GM23338 (cell line): ENCODE measurements around the gene ARHGEF39. TPM values are rescaled to one million over a fixed set of nuclear protein-coding genes. Genes with fewer than 3 reads are reported as not detected.

Experiments
- ATAC-seq: fragments of 200-7000 bp; cut with Tn5 transposase; 3 replicates; pipeline ENCODE4 v1.9.1; 2020
- DNase-seq: peaks from one replicate; pipeline ENCODE4 v3.0.0-alpha.2; 2015; ENCODE audit warnings: low spot score
- H2AFZ ChIP-seq: fragments of 200-600 bp; sonication (generic); 2 replicates; pipeline ENCODE4 v1.8.0; 2016; ENCODE audit warnings: antibody characterized with exemption, mild to moderate bottlenecking, moderate library complexity
- H3F3A ChIP-seq: fragments of 200-600 bp; sonication (generic); replicated peaks from 2 replicates; pipeline ENCODE4 v1.8.0; 2017; ENCODE audit warnings: antibody characterized with exemption, mixed run types, low read depth
- H3K27ac ChIP-seq: fragments of 200-600 bp; sonication (generic); 2 replicates; pipeline ENCODE4 v1.6.1; 2016; ENCODE audit warnings: low read depth
- H3K27me3 ChIP-seq: fragments of 200-600 bp; sonication (generic); 2 replicates; pipeline ENCODE4 v1.8.0; 2016; ENCODE audit warnings: mild to moderate bottlenecking, mixed run types, moderate library complexity; ENCODE audit not compliant: insufficient read depth
- H3K36me3 ChIP-seq: fragments of 200-600 bp; sonication (generic); 2 replicates; pipeline ENCODE4 v1.8.0; 2016; ENCODE audit warnings: mild to moderate bottlenecking; ENCODE audit not compliant: insufficient read depth
- H3K4me1 ChIP-seq: fragments of 200-600 bp; sonication (generic); 2 replicates; pipeline ENCODE4 v1.8.0; 2016; ENCODE audit warnings: mild to moderate bottlenecking, moderate library complexity; ENCODE audit not compliant: insufficient read depth
- H3K4me2 ChIP-seq: fragments of 200-600 bp; sonication (generic); 2 replicates; pipeline ENCODE4 v1.7.1; 2017; ENCODE audit warnings: mixed run types
- H3K4me3 ChIP-seq: fragments of 200-600 bp; sonication (generic); 2 replicates; pipeline ENCODE4 v1.6.1; 2016; ENCODE audit warnings: mixed run types
- H3K79me2 ChIP-seq: fragments of 200-600 bp; sonication (generic); replicated peaks from 2 replicates; pipeline ENCODE4 v1.8.0; 2017; ENCODE audit warnings: mild to moderate bottlenecking; ENCODE audit not compliant: insufficient read depth
- H3K9me2 ChIP-seq: fragments of 200-600 bp; sonication (generic); 2 replicates; pipeline ENCODE4 v1.8.0; 2017; ENCODE audit not compliant: insufficient read depth
- H4K20me1 ChIP-seq: fragments of 200-600 bp; sonication (generic); replicated peaks from 2 replicates; pipeline ENCODE4 v1.8.0; 2017; ENCODE audit warnings: mild to moderate bottlenecking; ENCODE audit not compliant: insufficient read depth
- H3K27ac Mint-ChIP-seq: 2 replicates; pipeline ENCODE4 v1.8.0; 2020; ENCODE audit warnings: inconsistent platforms, mild to moderate bottlenecking, moderate library complexity, mixed read lengths
- H3K27me3 Mint-ChIP-seq: 3 replicates; pipeline ENCODE4 v1.8.0; 2022; ENCODE audit warnings: low read depth, mild to moderate bottlenecking, moderate library complexity, mixed read lengths, inconsistent platforms; ENCODE audit not compliant: insufficient read depth, poor library complexity
- H3K36me3 Mint-ChIP-seq: 3 replicates; pipeline ENCODE4 v1.8.0; 2021; ENCODE audit warnings: low read depth, mild to moderate bottlenecking, inconsistent platforms, moderate library complexity, mixed read lengths
- H3K4me1 Mint-ChIP-seq: 3 replicates; pipeline ENCODE4 v1.8.0; 2020; ENCODE audit warnings: mild to moderate bottlenecking, inconsistent platforms, mixed read lengths
- H3K4me3 Mint-ChIP-seq: 3 replicates; pipeline ENCODE4 v1.8.0; 2021; ENCODE audit warnings: moderate library complexity, mild to moderate bottlenecking, inconsistent platforms, mixed read lengths
- H3K9me3 Mint-ChIP-seq: 3 replicates; pipeline ENCODE4 v1.8.0; 2020; ENCODE audit warnings: moderate library complexity, mild to moderate bottlenecking, inconsistent platforms, mixed read lengths
- CREB1 ChIP-seq: fragments of 250-450 bp; sonication (Bioruptor Pico); IDR thresholded peaks from 2 replicates; pipeline ENCODE4 v1.5.0; 2020; ENCODE audit warnings: low read depth, mild to moderate bottlenecking, moderate library complexity
- CTCF ChIP-seq, 2 experiments: fragments of 200-600 bp in 1 of 2; sonication (generic) in 1 of 2; conservative IDR thresholded peaks; 2 replicates each; pipeline versions ENCODE4 v1.5.1 to v1.6.1; 2016 to 2017; ENCODE audit warnings: antibody characterized with exemption in 2 of 2, low read depth in 2 of 2, mild to moderate bottlenecking in 2 of 2, moderate library complexity in 1 of 2
- POLR2AphosphoS5 ChIP-seq: IDR thresholded peaks from 2 replicates; pipeline ENCODE4 v1.6.1; 2016; ENCODE audit warnings: antibody characterized with exemption, low read depth
- REST ChIP-seq: IDR thresholded peaks from one replicate; pipeline ENCODE4 v1.6.1; 2018; ENCODE audit warnings: antibody characterized with exemption; ENCODE audit not compliant: unreplicated experiment
- STAT1 ChIP-seq: IDR thresholded peaks from one replicate; pipeline ENCODE4 v1.6.1; 2016; ENCODE audit warnings: antibody characterized with exemption; ENCODE audit not compliant: unreplicated experiment
- ZNF114 ChIP-seq: fragments of 250-450 bp; sonication (Bioruptor Pico); IDR thresholded peaks from 2 replicates; pipeline ENCODE4 v1.5.0; 2020; ENCODE audit warnings: mild to moderate bottlenecking, moderate library complexity
- polyA plus RNA-seq: library from polyadenylated mRNA; unstranded; fragments of >200 nt; fragmentation: Nextera tagmentation; extraction: Ambion mirVana; gene quantifications from 2 replicates; pipeline ENCODE4 v1.2.1, GENCODE V29; 2016
- total RNA-seq: library from RNA; depleted of rRNA; stranded (reverse); fragments of >200 nt; shearing (Covaris generic); gene quantifications from 2 replicates; pipeline ENCODE4 v1.2.3, GENCODE V29; 2014

The ARHGEF39 gene
- total and polyA plus RNA-seq, 2 experiments from 2014 or later, result 16.8 to 31.0 TPM

GRCh38 chr9:35689542-35690293 lies 24.7 kb upstream of the ARHGEF39 start, which contains the start of gene TPM2:
Gene TPM2, minus strand, starts transcription at chr9:35689925. Its CDS starts 108 bp downstream, at chr9:35689817.
- H3K27me3 Mint-ChIP-seq, result peaks cover 3% of the 10 kb centered on the region
- peak within 1 kb of the TSS; percentile 94 for H3K4me3 ChIP-seq
- no peaks in the 10 kb centered on the region for H3K27me3 ChIP-seq
- H3K27ac Mint-ChIP-seq, result peak within 1 kb of the TSS; percentile 93; the same call in 1 of the 2 replicates
- peak within 1 kb of the TSS; percentile 92 for H2AFZ ChIP-seq
- DNase-seq (peak; percentile 86), ATAC-seq (peak; percentile 67)
- no peaks in the 10 kb centered on the region for H3K9me2 ChIP-seq
- H3K9me3 Mint-ChIP-seq, result no peaks in the 10 kb centered on the region; the same call in 1 of the 3 replicates
- TF ChIP-seq STAT1 (no peak), ZNF114 (CRISPR knock-in tag) (no peak), CTCF (conservative IDR thresholded peaks at IDR 0.05; ENCODE audit: low read depth in 2 of 2) (no peak), REST (peak; percentile 23), CREB1 (0 out of 2 replicates have a peak, but pooled peaks have one; percentile 31), POLR2AphosphoS5 (peak; percentile 98)
- H3K27ac ChIP-seq, result peak within 1 kb of the TSS; percentile 87; the same call in 1 of the 2 replicates
- peak within 1 kb of the TSS; percentile 96 for H3K4me2 ChIP-seq
- peaks cover 13% of the 10 kb centered on the region; the same call in 1 of the 2 replicates for H3K36me3 ChIP-seq
- H3K4me3 Mint-ChIP-seq, result peak within 1 kb of the TSS; percentile 95
- H3K4me1 Mint-ChIP-seq, result peaks cover 33% of the 10 kb centered on the region
- H3K79me2 ChIP-seq, result peaks cover 22% of the 10 kb centered on the region
- peaks cover 17% of the 10 kb centered on the region; the same call in 1 of the 2 replicates for H3K4me1 ChIP-seq
- peaks cover 6% of the 10 kb centered on the region; the same call in 1 of the 2 replicates for H4K20me1 ChIP-seq
- peaks cover 42% of the 10 kb centered on the region for H3K36me3 Mint-ChIP-seq
- 0 out of 2 replicates have a peak, but pooled peaks cover 4% of the 10 kb centered on the region for H3F3A ChIP-seq
